Right hindlimb (tissue), 1 donor: Measurements from ENCODE around the gene AK6.
"Not testable (repeated sequence)": the region's sequence is repeated elsewhere in the genome, so short reads cannot be mapped to it uniquely, and the experiment has no call there.

Experiments
- DNase-seq: peaks from one replicate; pipeline ENCODE4 v3.0.0-alpha.2; 2018

The AK6 gene

GRCh38 chr5:69334793-69335268 lies 34.5 kb downstream of the AK6 start:
- peak; percentile 81 for DNase-seq

- not testable (repeated sequence) for DNase-seq
These were observed 35.5 kb downstream of the AK6 start for GRCh38 chr5:69333668-69334315.

GRCh38 chr5:69331528-69332445 lies 37.5 kb downstream of the AK6 start:
- no peak for DNase-seq

GRCh38 chr5:69329905-69330489 lies 39.3 kb downstream of the AK6 start:
- DNase-seq, result no peak

GRCh38 chr5:69326365-69326764 lies 43.0 kb downstream of the AK6 start:
- DNase-seq, result no peak

GRCh38 chr5:69317391-69317790 lies 51.9 kb downstream of the AK6 start:
- DNase-seq, result no peak

GRCh38 chr5:69315972-69316371 lies 53.3 kb downstream of the AK6 start:
- no peak for DNase-seq

- DNase-seq, result no peak
These were observed 55.9 kb downstream of the AK6 start for GRCh38 chr5:69313428-69313827.

- no peak for DNase-seq
These were observed 56.7 kb downstream of the AK6 start for GRCh38 chr5:69312459-69313160.

GRCh38 chr5:69309380-69309779 lies 59.9 kb downstream of the AK6 start:
- DNase-seq, result no peak

GRCh38 chr5:69308046-69308553 lies 61.2 kb downstream of the AK6 start:
- DNase-seq, result no peak

GRCh38 chr5:69305512-69305911 lies 63.8 kb downstream of the AK6 start:
- DNase-seq, result no peak
